CD14-positive monocyte (primary cell): ENCODE results near the gene GYPC. TPM values are rescaled to one million over a fixed set of nuclear protein-coding genes. Genes with fewer than 3 reads are reported as not detected.

ENCODE experiments used
- DNase-seq, 3 donors: peaks; one replicate each; pipeline ENCODE4 v3.0.0-alpha.2; 2011 to 2022
- H2AFZ ChIP-seq: 2 replicates; pipeline ENCODE4 v1.6.0; 2012; ENCODE audit warnings: mild to moderate bottlenecking, low read depth, low read length, inconsistent platforms; ENCODE audit not compliant: insufficient read depth, poor library complexity, severe bottlenecking
- H3K27ac ChIP-seq, 2 donors: 1 replicate in 1 of 2; 2 replicates in 1 of 2; pipeline ENCODE4 v1.5.1; 2012 to 2013; ENCODE audit warnings: low read length in 2 of 2, control low read depth in 1 of 2, inconsistent platforms in 1 of 2, low read depth in 1 of 2, mild to moderate bottlenecking in 1 of 2
- H3K27me3 ChIP-seq, 2 donors: one replicate each; pipeline versions ENCODE4 v1.6.0 to v1.6.1; 2011 to 2013; ENCODE audit warnings: low read length in 2 of 2; ENCODE audit not compliant: control insufficient read depth in 2 of 2, insufficient read depth in 2 of 2
- H3K36me3 ChIP-seq, 2 donors: replicated peaks in 1 of 2; 1 replicate in 1 of 2; 2 replicates in 1 of 2; pipeline versions ENCODE4 v1.5.1 to v1.6.1; 2012 to 2013; ENCODE audit warnings: low read length in 2 of 2, control low read depth in 1 of 2, inconsistent platforms in 1 of 2, mild to moderate bottlenecking in 1 of 2; ENCODE audit not compliant: insufficient read depth in 2 of 2, control insufficient read depth in 1 of 2
- H3K4me1 ChIP-seq, 2 donors: 1 replicate in 1 of 2; 2 replicates in 1 of 2; pipeline versions ENCODE4 v1.5.1 to v1.6.1; 2012 to 2013; ENCODE audit warnings: low read length in 2 of 2, control low read depth in 1 of 2, inconsistent platforms in 1 of 2, mild to moderate bottlenecking in 1 of 2, moderate library complexity in 1 of 2; ENCODE audit not compliant: insufficient read depth in 2 of 2, control insufficient read depth in 1 of 2
- H3K4me2 ChIP-seq: replicated peaks from 2 replicates; pipeline ENCODE3; 2012; ENCODE audit warnings: low read length, moderate library complexity, mild to moderate bottlenecking; ENCODE audit not compliant: poor library complexity, severe bottlenecking; ENCODE audit errors: extremely low read depth
- H3K4me3 ChIP-seq, 3 experiments: fragments of 200-600 bp in 1 of 3; sonication (generic) in 1 of 3; replicated peaks in 1 of 3; 1 replicate in 2 of 3; 2 replicates in 1 of 3; pipeline ENCODE4 v1.5.1; 2011 to 2013; ENCODE audit warnings: low read length in 3 of 3, mild to moderate bottlenecking in 3 of 3, control low read depth in 2 of 3, low read depth in 2 of 3, inconsistent platforms in 1 of 3, moderate library complexity in 1 of 3
- H3K79me2 ChIP-seq: 2 replicates; pipeline ENCODE4 v1.6.0; 2012; ENCODE audit warnings: mild to moderate bottlenecking, control low read depth, inconsistent platforms, low read length, moderate library complexity; ENCODE audit not compliant: insufficient read depth
- H3K9ac ChIP-seq: 2 replicates; pipeline ENCODE4 v1.6.0; 2017; ENCODE audit warnings: low read length, mild to moderate bottlenecking; ENCODE audit not compliant: insufficient read depth, poor library complexity, severe bottlenecking
- H3K9me3 ChIP-seq, 2 donors: replicated peaks in 1 of 2; 1 replicate in 1 of 2; 2 replicates in 1 of 2; pipeline versions ENCODE4 v1.5.1 to v1.6.1; 2012 to 2013; ENCODE audit warnings: low read length in 2 of 2, control low read depth in 1 of 2; ENCODE audit not compliant: control insufficient read depth in 1 of 2, insufficient read depth in 1 of 2
- H4K20me1 ChIP-seq: 2 replicates; pipeline ENCODE4 v1.6.0; 2012; ENCODE audit warnings: mild to moderate bottlenecking, low read length, control low read depth, moderate library complexity; ENCODE audit not compliant: insufficient read depth
- H3K27ac Mint-ChIP-seq, 7 donors: one replicate each; pipeline ENCODE4 v1.8.0; 2020; ENCODE audit warnings: mild to moderate bottlenecking in 7 of 7, mixed read lengths in 7 of 7, moderate library complexity in 6 of 7, inconsistent platforms in 2 of 7
- H3K27me3 Mint-ChIP-seq, 3 donors: one replicate each; pipeline ENCODE4 v1.8.0; 2021 to 2022; ENCODE audit warnings: low read depth in 3 of 3, mild to moderate bottlenecking in 3 of 3, mixed read lengths in 3 of 3, moderate library complexity in 3 of 3, inconsistent platforms in 1 of 3
- H3K36me3 Mint-ChIP-seq, 2 donors: one replicate each; pipeline ENCODE4 v1.8.0; 2020; ENCODE audit warnings: mixed read lengths in 2 of 2, inconsistent platforms in 1 of 2, mild to moderate bottlenecking in 1 of 2
- H3K4me1 Mint-ChIP-seq: one replicate; pipeline ENCODE4 v1.8.0; 2020; ENCODE audit warnings: mild to moderate bottlenecking, mixed read lengths
- H3K4me3 Mint-ChIP-seq, 2 donors: one replicate each; pipeline ENCODE4 v1.8.0; 2020; ENCODE audit warnings: mild to moderate bottlenecking in 2 of 2, mixed read lengths in 2 of 2, moderate library complexity in 1 of 2
- H3K9me3 Mint-ChIP-seq, 7 donors: one replicate each; pipeline ENCODE4 v1.8.0; 2020 to 2022; ENCODE audit warnings: mixed read lengths in 7 of 7, mild to moderate bottlenecking in 6 of 7, moderate library complexity in 6 of 7, inconsistent platforms in 2 of 7
- WGBS: methylation state at CpG from one replicate; pipeline ENCODE4 v1.1.5; 2013; ENCODE audit warnings: missing lambda C conversion rate; ENCODE audit not compliant: insufficient coverage; 5-methylcytosine and 5-hydroxymethylcytosine counted together
- intact Hi-C, 2 donors: fragments of 100-400 bp; cut with micrococcal nuclease; formaldehyde crosslinking; loops; one replicate each; pipeline versions ENCODE4 v1.15.0 to v1.15.1; 2023
- polyA plus RNA-seq, 3 donors: library from polyadenylated mRNA; depleted of rRNA in 1 of 3; unstranded in 2 of 3; stranded (reverse) in 1 of 3; fragments of 300-500 nt in 2 of 3; fragments of >200 nt in 1 of 3; fragmentation: Illumina TruSeq in 2 of 3; gene quantifications; 1 replicate in 2 of 3; 2 replicates in 1 of 3; pipeline ENCODE4 v1.2.3, GENCODE V29; 2012 to 2021
- TF ChIP-seq, protein P1 (sequence below): fragments of 200-600 bp; IDR thresholded peaks from one replicate; pipeline ENCODE4 v1.8.0; 2022; ENCODE audit warnings: antibody characterized with exemption, mild to moderate bottlenecking

The GYPC gene
- polyA plus RNA-seq, 3 donors = 20.0 to 36.1 (median 21.7) TPM

- H3K36me3 ChIP-seq = no peaks in the 10 kb centered on the region
- H3K9me3 ChIP-seq = no peaks in the 10 kb centered on the region
- no peaks in the 10 kb centered on the region for H3K4me1 ChIP-seq
- H3K27ac Mint-ChIP-seq = no peak overlapping the region
- no peaks in the 10 kb centered on the region for H3K27me3 ChIP-seq
- peaks cover 12% of the 10 kb centered on the region for H3K4me1 Mint-ChIP-seq
- TF ChIP-seq, protein P1, sequence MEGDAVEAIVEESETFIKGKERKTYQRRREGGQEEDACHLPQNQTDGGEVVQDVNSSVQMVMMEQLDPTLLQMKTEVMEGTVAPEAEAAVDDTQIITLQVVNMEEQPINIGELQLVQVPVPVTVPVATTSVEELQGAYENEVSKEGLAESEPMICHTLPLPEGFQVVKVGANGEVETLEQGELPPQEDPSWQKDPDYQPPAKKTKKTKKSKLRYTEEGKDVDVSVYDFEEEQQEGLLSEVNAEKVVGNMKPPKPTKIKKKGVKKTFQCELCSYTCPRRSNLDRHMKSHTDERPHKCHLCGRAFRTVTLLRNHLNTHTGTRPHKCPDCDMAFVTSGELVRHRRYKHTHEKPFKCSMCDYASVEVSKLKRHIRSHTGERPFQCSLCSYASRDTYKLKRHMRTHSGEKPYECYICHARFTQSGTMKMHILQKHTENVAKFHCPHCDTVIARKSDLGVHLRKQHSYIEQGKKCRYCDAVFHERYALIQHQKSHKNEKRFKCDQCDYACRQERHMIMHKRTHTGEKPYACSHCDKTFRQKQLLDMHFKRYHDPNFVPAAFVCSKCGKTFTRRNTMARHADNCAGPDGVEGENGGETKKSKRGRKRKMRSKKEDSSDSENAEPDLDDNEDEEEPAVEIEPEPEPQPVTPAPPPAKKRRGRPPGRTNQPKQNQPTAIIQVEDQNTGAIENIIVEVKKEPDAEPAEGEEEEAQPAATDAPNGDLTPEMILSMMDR = no peak
- no peak overlapping the region for H3K4me2 ChIP-seq
- no peaks in the 10 kb centered on the region for H4K20me1 ChIP-seq
- H3K27ac ChIP-seq = no peak overlapping the region
- no peak overlapping the region for H2AFZ ChIP-seq
- H3K4me3 ChIP-seq = no peak overlapping the region
- no peaks in the 10 kb centered on the region for H3K36me3 Mint-ChIP-seq
- H3K27me3 Mint-ChIP-seq = peaks cover 0 to 6% (median 0%) of the 10 kb centered on the region in 3 donors
- H3K79me2 ChIP-seq = no peaks in the 10 kb centered on the region
- H3K4me3 Mint-ChIP-seq = no peak overlapping the region
- no peak overlapping the region for H3K9ac ChIP-seq
- DNase-seq = no peak
- peaks cover 0 to 7% (median 1%) of the 10 kb centered on the region in 7 donors for H3K9me3 Mint-ChIP-seq
- intact Hi-C loops = no loop called here
- WGBS = 100% methylated on average over 1 of the region's 1 CpG
Observed at GRCh38 chr2:126733795-126734194, 77.8 kb downstream of the GYPC start.

DNA sequence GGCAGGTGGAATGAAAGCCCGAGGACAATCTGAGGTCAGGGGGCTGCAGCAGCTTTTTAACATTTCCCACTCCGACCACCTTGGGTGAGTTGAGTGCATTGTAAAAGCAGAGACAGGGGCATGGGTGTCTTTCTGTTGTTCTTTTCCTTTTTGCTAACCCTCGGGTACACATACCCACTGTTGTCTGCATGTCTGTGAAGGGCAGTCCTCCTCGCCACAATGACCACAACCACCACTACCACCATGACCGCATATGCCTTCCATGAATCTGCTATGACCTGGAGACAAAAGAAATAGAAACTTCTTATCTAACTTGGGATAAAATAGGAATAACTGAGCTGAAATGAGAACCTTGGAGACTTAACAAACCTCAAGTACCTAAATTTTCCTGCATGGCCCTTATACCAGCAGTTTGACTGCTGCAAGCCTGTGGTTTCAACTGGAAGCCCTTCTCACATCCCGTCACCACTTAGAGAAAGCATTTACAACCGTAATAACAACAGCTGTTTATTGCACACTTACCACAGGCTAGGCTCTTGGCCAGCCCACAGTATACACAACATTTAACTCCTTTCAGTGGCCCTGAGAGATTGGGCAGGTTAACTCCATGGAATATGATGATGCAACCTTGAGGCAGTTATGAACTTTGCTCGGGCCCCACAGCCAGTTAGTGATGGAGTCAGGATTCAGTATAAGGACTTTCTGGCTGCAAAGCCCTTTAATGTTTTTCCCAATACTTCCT is 80.3 kb downstream of the GYPC start:
- H4K20me1 ChIP-seq = no peaks in the 10 kb centered on the region
- H3K4me3 ChIP-seq = no peak overlapping the region
- Mint-ChIP-seq H3K36me3 (no peaks in the 10 kb centered on the region), H3K9me3 (peaks cover 0 to 2% (median 0%) of the 10 kb centered on the region in 7 donors), H3K4me1 (peaks cover 12% of the 10 kb centered on the region), H3K4me3 (no peak overlapping the region), H3K27me3 (peaks cover 0 to 4% (median 0%) of the 10 kb centered on the region in 3 donors), H3K27ac (peak overlapping the region in 1 of 7 donors; percentile 30)
- TF ChIP-seq, protein P1 = no peak
- H3K4me1 ChIP-seq = no peaks in the 10 kb centered on the region
- no peak overlapping the region for H3K27ac ChIP-seq
- no peaks in the 10 kb centered on the region for H3K9me3 ChIP-seq
- no peaks in the 10 kb centered on the region for H3K79me2 ChIP-seq
- intact Hi-C loops = no loop called here
- peak overlapping the region; percentile 4 for H2AFZ ChIP-seq
- no peak for DNase-seq
- no peaks in the 10 kb centered on the region for H3K27me3 ChIP-seq
- H3K4me2 ChIP-seq = no peak overlapping the region
- H3K36me3 ChIP-seq = no peaks in the 10 kb centered on the region
- no peak overlapping the region for H3K9ac ChIP-seq
- 63% methylated on average over 3 of the region's 8 CpGs for WGBS
